ENCODE results near the gene LAMTOR1. TPM values are rescaled to one million over a fixed set of nuclear protein-coding genes. Genes with fewer than 3 reads are reported as not detected.

LAMTOR1 gene
- polyA plus RNA-seq, 2 of the 4 experiments (the other 2 are of a cell fraction): 66.1 to 119 TPM

- no peak for TF ChIP-seq EHF (CRISPR knock-in tag; IDR thresholded peaks at IDR 0.05)
- TF ChIP-seq TFCP2L1 (CRISPR knock-in tag; IDR thresholded peaks at IDR 0.05): no peak
- TF ChIP-seq MYC (IDR thresholded peaks at IDR 0.05; ENCODE audit: borderline replicate concordance, low read length): no peak
- TF ChIP-seq RFX5 (IDR thresholded peaks at IDR 0.05): no peak
- no peak for TF ChIP-seq CEBPB (IDR thresholded peaks at IDR 0.05)
- no peak for TF ChIP-seq TP53 (CRISPR knock-in tag; IDR thresholded peaks at IDR 0.05)
- TF ChIP-seq NFE2L2 (conservative IDR thresholded peaks at IDR 0.05; ENCODE audit: low read length): no peak
- no peak for TF ChIP-seq MAX (IDR thresholded peaks at IDR 0.05)
- no peak for TF ChIP-seq MAZ (IDR thresholded peaks at IDR 0.05; ENCODE audit: borderline replicate concordance, low read depth, low read length)
- TF ChIP-seq HEYL (CRISPR knock-in tag; IDR thresholded peaks at IDR 0.05): no peak
- POLR2A ChIA-PET: interaction anchor here (0.6 kb wide), 1 partner anchor 40 kb away, joined by 3 read pairs; no protein-coding TSS in a partner anchor
- FAIRE-seq: no peak
- H3K9me3 ChIP-seq: no peaks in the 10 kb centered on the region
- DNase-seq (ENCODE audit: low read depth in 1 of 2, low spot score in 1 of 2): no peak
- no peak overlapping the region for H3K4me2 ChIP-seq
- H3K4me1 ChIP-seq: peaks cover 17% of the 10 kb centered on the region; the same call in 2 of the 3 replicates
- peak overlapping the region in 1 of 2 experiments; percentile 45; a peak in 1 of 6 replicates for H3K27ac ChIP-seq
- 55% methylated on average over 2 of the region's 2 CpGs for WGBS (ENCODE audit: missing lambda C conversion rate)
- ATAC-seq: no peak
- H3K4me3 ChIP-seq: no peak overlapping the region
- CTCF ChIA-PET: interaction anchor here (0.6 to 2.3 kb wide), 3 partner anchors 52 to 163 kb away, joined by 3 to 7 read pairs (median 4); no protein-coding TSS in a partner anchor
These were observed 37.6 kb upstream of the LAMTOR1 start for GRCh38 chr11:72140661-72141060.

GRCh38 chr11:72139500-72139899 lies 36.4 kb upstream of the LAMTOR1 start:
- H3K4me1 ChIP-seq: peaks cover 9% of the 10 kb centered on the region; the same call in 2 of the 3 replicates
- FAIRE-seq (no peak), ATAC-seq (no peak), DNase-seq (ENCODE audit: low read depth in 1 of 2, low spot score in 1 of 2) (no peak)
- WGBS (ENCODE audit: missing lambda C conversion rate): 88% methylated on average over 11 of the region's 11 CpGs
- POLR2A ChIA-PET: no interaction called here
- TF ChIP-seq HDAC2 (IDR thresholded peaks at IDR 0.05): no peak
- no peak for TF ChIP-seq CBX8 (IDR thresholded peaks at IDR 0.05)
- TF ChIP-seq NPAS2 (CRISPR knock-in tag; IDR thresholded peaks at IDR 0.05; ENCODE audit: borderline replicate concordance): no peak
- TF ChIP-seq HOXB5 (CRISPR knock-in tag; IDR thresholded peaks at IDR 0.05): no peak
- TF ChIP-seq RNF2 (IDR thresholded peaks at IDR 0.05; ENCODE audit: borderline replicate concordance, low read depth): no peak
- no peak for TF ChIP-seq FOSL2 (IDR thresholded peaks at IDR 0.05)
- TF ChIP-seq FOSL2 (CRISPR knock-in tag; IDR thresholded peaks at IDR 0.05): no peak
- TF ChIP-seq HOXB13 (CRISPR knock-in tag; IDR thresholded peaks at IDR 0.05; ENCODE audit: low read depth): no peak
- TF ChIP-seq SREBF2 (IDR thresholded peaks at IDR 0.05): no peak
- no peak for TF ChIP-seq PHF8 (IDR thresholded peaks at IDR 0.05; ENCODE audit: borderline replicate concordance, low read depth)
- TF ChIP-seq ZFP36 (IDR thresholded peaks at IDR 0.05; ENCODE audit: borderline replicate concordance, partially characterized antibody): no peak
- H3K27ac ChIP-seq: peak overlapping the region in 1 of 2 experiments; percentile 30; a peak in 1 of 6 replicates
- no peak overlapping the region for H3K4me3 ChIP-seq
- H3K9me3 ChIP-seq: no peaks in the 10 kb centered on the region
- no peak overlapping the region for H3K4me2 ChIP-seq
- CTCF ChIA-PET: interaction anchor here (1.9 kb wide), 1 partner anchor 10 kb away, joined by 5 read pairs; no protein-coding TSS in a partner anchor

- FAIRE-seq: no peak
- ChIA-PET POLR2A (no interaction called here), CTCF (interaction anchor here (1.1 to 2.1 kb wide), 4 partner anchors 8 to 114 kb away, joined by 3 to 7 read pairs (median 4); no protein-coding TSS in a partner anchor)
- TF ChIP-seq EHMT2 (IDR thresholded peaks at IDR 0.05; ENCODE audit: low read depth) (no peak), MAZ (IDR thresholded peaks at IDR 0.05; ENCODE audit: borderline replicate concordance, low read depth, low read length) (no peak)
- WGBS (ENCODE audit: missing lambda C conversion rate): 75% methylated on average over 7 of the region's 12 CpGs
- no peak for ATAC-seq
- Histone ChIP-seq H3K9me3 (no peaks in the 10 kb centered on the region), H3K4me1 (peaks cover 9% of the 10 kb centered on the region; the same call in 2 of the 3 replicates), H3K27ac (no peak overlapping the region), H3K4me2 (no peak overlapping the region), H3K4me3 (no peak overlapping the region)
- DNase-seq (ENCODE audit: low read depth in 1 of 2, low spot score in 1 of 2): no peak
These were observed 35.8 kb upstream of the LAMTOR1 start for GRCh38 chr11:72138821-72139390.
